A549 (cell line): ENCODE measurements around the gene CEP135.

ENCODE experiments used
- ESRRA ChIP-seq: fragments of 150-350 bp; IDR thresholded peaks from 2 replicates; pipeline ENCODE4 v1.6.1; 2014; ENCODE audit warnings: mild to moderate bottlenecking, low read length, borderline replicate concordance
- ZFP36 ChIP-seq: fragments of 450-650 bp; IDR thresholded peaks from 2 replicates; pipeline ENCODE4 v1.6.1; 2014; ENCODE audit warnings: borderline replicate concordance; ENCODE audit not compliant: partially characterized antibody
- TF ChIP-seq, protein P1 (sequence below): fragments of 450-650 bp; IDR thresholded peaks from 2 replicates; pipeline ENCODE4 v1.6.1; 2014; ENCODE audit warnings: antibody characterized with exemption

DNA sequence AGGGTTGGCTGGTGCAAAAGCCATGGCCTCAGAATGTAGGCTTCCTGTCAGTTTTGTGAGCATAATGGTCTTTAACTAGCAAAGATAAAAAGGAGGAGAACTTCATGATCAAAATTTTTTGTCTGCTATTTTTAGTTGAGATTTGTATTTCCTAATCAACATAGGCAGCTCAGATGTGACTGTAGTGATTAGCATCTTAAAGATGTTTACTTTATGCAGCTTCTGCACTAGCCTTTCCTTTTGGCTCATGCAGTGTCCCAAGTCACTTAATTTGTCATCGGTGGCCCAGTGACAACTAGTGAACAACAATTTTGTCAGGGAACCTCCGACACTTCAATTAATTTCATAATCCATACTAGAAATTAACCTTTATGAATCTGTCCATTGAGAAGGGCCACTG, 109.8 kb downstream of the CEP135 start:
- TF ChIP-seq ZFP36 = no peak
- TF ChIP-seq, protein P1, sequence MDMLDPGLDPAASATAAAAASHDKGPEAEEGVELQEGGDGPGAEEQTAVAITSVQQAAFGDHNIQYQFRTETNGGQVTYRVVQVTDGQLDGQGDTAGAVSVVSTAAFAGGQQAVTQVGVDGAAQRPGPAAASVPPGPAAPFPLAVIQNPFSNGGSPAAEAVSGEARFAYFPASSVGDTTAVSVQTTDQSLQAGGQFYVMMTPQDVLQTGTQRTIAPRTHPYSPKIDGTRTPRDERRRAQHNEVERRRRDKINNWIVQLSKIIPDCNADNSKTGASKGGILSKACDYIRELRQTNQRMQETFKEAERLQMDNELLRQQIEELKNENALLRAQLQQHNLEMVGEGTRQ = no peak
- no peak for TF ChIP-seq ESRRA
